A549 (cell line): ENCODE results near the gene TAS1R3. TPM values are rescaled to one million over a fixed set of nuclear protein-coding genes. Genes with fewer than 3 reads are reported as not detected.

Experiments
- ATAC-seq, 2 experiments: fragments of 200-7000 bp in 1 of 2; fragments of >200 bp in 1 of 2; cut with Nextera tagmentation in 1 of 2; cut with Tn5 transposase in 1 of 2; 3 replicates each; pipeline versions ENCODE4 v1.8.0 to v1.9.1; 2018 to 2020; ENCODE audit warnings: mild to moderate bottlenecking in 1 of 2, moderate library complexity in 1 of 2
- CTCF ChIA-PET: fragments of 300-600 bp; sonication (Branson Sonifier 250); formaldehyde crosslinking; extraction: SDS; loops from one replicate; lab custom pipeline; 2021; ENCODE audit warnings: antibody characterized with exemption, inconsistent platforms; lab: Yijun Ruan, JAX
- POLR2A ChIA-PET: fragments of 350-600 bp; formaldehyde crosslinking; extraction: SDS; loops from one replicate; lab custom pipeline; 2021; ENCODE audit warnings: antibody characterized with exemption, inconsistent platforms; lab: Yijun Ruan, JAX
- DNase-seq, 2 experiments: peaks; one replicate each; pipeline versions ENCODE4 v3.0.0 to v3.0.0-alpha.2; 2011 to 2016; ENCODE audit warnings: low read depth in 1 of 2, low spot score in 1 of 2
- FAIRE-seq: peaks from 2 replicates; lab custom pipeline; 2011; peaks lifted over from hg19 to GRCh38; lab: Jason Lieb, UNC
- H3K27ac ChIP-seq, 2 experiments: fragments of >200 bp; sonication (Bioruptor Twin); formaldehyde crosslinking; 3 replicates each; pipeline ENCODE4 v1.5.1; 2016 to 2017
- H3K4me1 ChIP-seq: fragments of >200 bp; sonication (Bioruptor Twin); formaldehyde crosslinking; 3 replicates; pipeline ENCODE4 v1.6.1; 2016
- H3K4me2 ChIP-seq: fragments of >200 bp; sonication (Bioruptor Twin); formaldehyde crosslinking; 3 replicates; pipeline ENCODE4 v1.6.1; 2016
- H3K4me3 ChIP-seq: fragments of >200 bp; sonication (Bioruptor Twin); formaldehyde crosslinking; 3 replicates; pipeline ENCODE4 v1.5.1; 2016
- H3K9me3 ChIP-seq: fragments of >200 bp; sonication (Bioruptor Twin); formaldehyde crosslinking; 3 replicates; pipeline ENCODE4 v1.6.1; 2016
- ATOH8 ChIP-seq: fragments of 250-450 bp; sonication (Bioruptor Pico); IDR thresholded peaks from 2 replicates; pipeline ENCODE4 v1.5.0; 2020; ENCODE audit warnings: low read depth, mild to moderate bottlenecking, moderate library complexity
- BHLHE40 ChIP-seq: IDR thresholded peaks from 2 replicates; pipeline ENCODE4 v1.6.1; 2012; ENCODE audit warnings: low read depth, low read length, inconsistent platforms
- CEBPB ChIP-seq, 2 experiments: fragments of >200 bp in 1 of 2; sonication (Bioruptor Twin) in 1 of 2; formaldehyde crosslinking in 1 of 2; IDR thresholded peaks; 2 replicates each; pipeline ENCODE4 v1.6.1; 2012 to 2016
- CHD2 ChIP-seq: fragments of 150-350 bp; IDR thresholded peaks from 2 replicates; pipeline ENCODE4 v1.6.1; 2014; ENCODE audit warnings: low read length; ENCODE audit not compliant: partially characterized antibody
- EHMT2 ChIP-seq: fragments of 200-600 bp; sonication (generic); IDR thresholded peaks from 2 replicates; pipeline ENCODE4 v1.6.1; 2016; ENCODE audit warnings: antibody characterized with exemption, low read depth, mild to moderate bottlenecking, moderate library complexity
- ELK1 ChIP-seq: fragments of 150-350 bp; IDR thresholded peaks from 2 replicates; pipeline ENCODE4 v1.6.1; 2014; ENCODE audit warnings: low read depth, mild to moderate bottlenecking, low read length
- FOXS1 ChIP-seq: fragments of 250-450 bp; sonication (Bioruptor Pico); IDR thresholded peaks from 2 replicates; pipeline ENCODE4 v1.5.0; 2020; ENCODE audit warnings: mild to moderate bottlenecking, moderate library complexity
- HDAC2 ChIP-seq: fragments of 200-600 bp; sonication (generic); IDR thresholded peaks from 2 replicates; pipeline ENCODE4 v1.6.1; 2016
- HES2 ChIP-seq: fragments of >200 bp; sonication (Bioruptor Twin); formaldehyde crosslinking; IDR thresholded peaks from 2 replicates; pipeline ENCODE4 v1.6.1; 2016
- HEYL ChIP-seq: fragments of 250-450 bp; sonication (Bioruptor Pico); IDR thresholded peaks from 2 replicates; pipeline ENCODE4 v1.8.0; 2021; ENCODE audit warnings: mild to moderate bottlenecking, moderate library complexity
- HOXA7 ChIP-seq: fragments of 250-450 bp; sonication (Bioruptor Pico); IDR thresholded peaks from 2 replicates; pipeline ENCODE4 v1.5.0; 2020; ENCODE audit warnings: mild to moderate bottlenecking, moderate library complexity
- HOXB13 ChIP-seq: fragments of 250-450 bp; sonication (Bioruptor Pico); IDR thresholded peaks from 2 replicates; pipeline ENCODE4 v1.5.0; 2020; ENCODE audit warnings: low read depth, mild to moderate bottlenecking, moderate library complexity
- JUN ChIP-seq, 2 experiments: fragments of >200 bp; sonication (Bioruptor Twin); formaldehyde crosslinking; IDR thresholded peaks; 2 replicates in 1 of 2; 3 replicates in 1 of 2; pipeline ENCODE4 v1.6.1; 2016 to 2017
- KDM1A ChIP-seq: fragments of 200-600 bp; sonication (generic); IDR thresholded peaks from 2 replicates; pipeline ENCODE4 v1.6.1; 2016; ENCODE audit warnings: low read depth, mild to moderate bottlenecking
- MAX ChIP-seq: IDR thresholded peaks from 2 replicates; pipeline ENCODE4 v1.6.1; 2012
- MAZ ChIP-seq: fragments of 150-350 bp; IDR thresholded peaks from 2 replicates; pipeline ENCODE4 v1.6.1; 2014; ENCODE audit warnings: antibody characterized with exemption, low read depth, low read length, borderline replicate concordance
- NFE2L2 ChIP-seq: fragments of 150-350 bp; conservative IDR thresholded peaks from 2 replicates; pipeline ENCODE4 v1.6.1; 2014; ENCODE audit warnings: low read length
- NPAS2 ChIP-seq: fragments of 250-450 bp; sonication (Bioruptor Pico); IDR thresholded peaks from 2 replicates; pipeline ENCODE4 v1.8.0; 2022; ENCODE audit warnings: mild to moderate bottlenecking, moderate library complexity, borderline replicate concordance
- PHF8 ChIP-seq: fragments of 200-600 bp; sonication (generic); IDR thresholded peaks from 2 replicates; pipeline ENCODE4 v1.6.1; 2016; ENCODE audit warnings: low read depth, mild to moderate bottlenecking, antibody characterized with exemption, moderate library complexity, borderline replicate concordance
- RFX5 ChIP-seq: fragments of 450-650 bp; IDR thresholded peaks from 2 replicates; pipeline ENCODE4 v1.7.1; 2014; ENCODE audit warnings: antibody characterized with exemption, mild to moderate bottlenecking, moderate library complexity
- RNF2 ChIP-seq: fragments of 200-600 bp; sonication (generic); IDR thresholded peaks from 2 replicates; pipeline ENCODE4 v1.6.1; 2016; ENCODE audit warnings: low read depth, mild to moderate bottlenecking, antibody characterized with exemption, moderate library complexity, borderline replicate concordance
- SMC3 ChIP-seq: fragments of >200 bp; sonication (Bioruptor Twin); formaldehyde crosslinking; IDR thresholded peaks from 3 replicates; pipeline ENCODE4 v1.6.1; 2018; ENCODE audit warnings: inconsistent platforms
- SREBF2 ChIP-seq: fragments of 450-650 bp; IDR thresholded peaks from 2 replicates; pipeline ENCODE4 v1.6.1; 2014; ENCODE audit warnings: mild to moderate bottlenecking, moderate library complexity
- ZC3H11A ChIP-seq: fragments of 450-650 bp; IDR thresholded peaks from 2 replicates; pipeline ENCODE4 v1.6.1; 2014; ENCODE audit warnings: antibody characterized with exemption, mild to moderate bottlenecking
- WGBS: methylation state at CpG from one replicate; pipeline ENCODE4 v1.1.6; 2017; ENCODE audit errors: missing lambda C conversion rate; 5-methylcytosine and 5-hydroxymethylcytosine counted together
- polyA plus RNA-seq, 4 experiments: library from polyadenylated mRNA; depleted of rRNA in 3 of 4; stranded (reverse); fragments of >200 nt; fragmentation: RNase III in 1 of 4; extraction: RNeasy Plus Mini Kit Qiagen cat#74134 plus additional on column Dnase treatment in 1 of 4; gene quantifications; 2 replicates in 3 of 4; 3 replicates in 1 of 4; pipeline ENCODE4 v1.2.3, GENCODE V29; 2011 to 2017

The TAS1R3 gene
- polyA plus RNA-seq, 2 of the 4 experiments (the other 2 are of a cell fraction) = 0.05 to 0.15 TPM

GRCh38 chr1:1364266-1364665 lies 33.2 kb downstream of the TAS1R3 start (continued):
- no peak for TF ChIP-seq ELK1
- TF ChIP-seq SMC3 = no peak
- TF ChIP-seq HEYL (CRISPR knock-in tag) = no peak
- no peak for TF ChIP-seq FOXS1 (CRISPR knock-in tag)

- DNase-seq = no peak
- ChIA-PET POLR2A (no interaction called here), CTCF (no interaction called here)
- H3K9me3 ChIP-seq = no peaks in the 10 kb centered on the region
- ATAC-seq = no peak
- TF ChIP-seq NPAS2 (CRISPR knock-in tag) (no peak), JUN (IDR thresholded peaks at IDR 0.05) (no peak), NFE2L2 (no peak), ZC3H11A (no peak), CEBPB (IDR thresholded peaks at IDR 0.05) (no peak), KDM1A (no peak), SMC3 (no peak), MAX (no peak), HOXB13 (CRISPR knock-in tag) (no peak), CHD2 (no peak), RNF2 (no peak), PHF8 (no peak), HDAC2 (no peak)
- H3K4me1 ChIP-seq = no peaks in the 10 kb centered on the region
- WGBS = 47% methylated on average over 10 of the region's 10 CpGs
- no peak overlapping the region for H3K27ac ChIP-seq
- no peak overlapping the region for H3K4me2 ChIP-seq
- no peak overlapping the region for H3K4me3 ChIP-seq
- no peak for FAIRE-seq
Observed at GRCh38 chr1:1365875-1366698, 35.0 kb downstream of the TAS1R3 start.

DNA sequence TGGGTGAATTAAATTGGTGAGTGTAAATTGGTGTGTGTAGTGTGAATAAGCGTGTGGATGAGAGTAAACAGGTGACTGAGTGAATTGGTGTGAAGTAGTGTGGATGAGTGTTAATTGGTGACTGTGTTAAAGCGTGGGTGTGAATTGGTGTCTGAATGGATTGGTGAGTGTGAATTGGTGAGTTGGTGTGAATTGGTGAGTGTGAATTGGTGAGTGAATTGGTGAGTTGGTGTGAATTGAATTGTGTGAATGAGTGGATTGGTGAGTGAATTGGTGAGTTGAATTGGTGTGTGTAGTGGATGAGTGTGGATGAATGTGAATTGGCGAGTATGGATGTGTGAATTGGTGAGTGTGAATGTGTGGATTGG lies 35.6 kb downstream of the TAS1R3 start:
- no peaks in the 10 kb centered on the region for H3K4me1 ChIP-seq
- H3K9me3 ChIP-seq = no peaks in the 10 kb centered on the region
- no peak overlapping the region for H3K27ac ChIP-seq
- ATAC-seq = no peak
- no peak for FAIRE-seq
- CTCF ChIA-PET = no interaction called here
- POLR2A ChIA-PET = no interaction called here
- no peak overlapping the region for H3K4me3 ChIP-seq
- WGBS = 83% methylated on average over 3 of the region's 3 CpGs
- DNase-seq = no peak
- H3K4me2 ChIP-seq = no peak overlapping the region
- TF ChIP-seq KDM1A (no peak), JUN (IDR thresholded peaks at IDR 0.05) (no peak), MAZ (no peak), BHLHE40 (no peak), EHMT2 (no peak), HES2 (no peak), CHD2 (no peak), ZC3H11A (no peak), ATOH8 (CRISPR knock-in tag) (no peak), SREBF2 (no peak), RFX5 (no peak), HOXA7 (CRISPR knock-in tag) (no peak)
